Neural cell (in vitro differentiated cells): Measurements from ENCODE around the gene NCLN. TPM values are rescaled to one million over a fixed set of nuclear protein-coding genes. Genes with fewer than 3 reads are reported as not detected.

ENCODE experiments used
- H2AFZ ChIP-seq: fragments of 200-600, 300-800 bp; sonication (generic), shearing (Covaris generic); 2 replicates; pipeline ENCODE4 v1.6.0; 2014; ENCODE audit warnings: low read depth, mild to moderate bottlenecking, antibody characterized with exemption, low read length, moderate library complexity
- H3F3A ChIP-seq: fragments of 200-600 bp; shearing (Covaris generic); 2 replicates; pipeline ENCODE4 v1.6.1; 2016; ENCODE audit warnings: mild to moderate bottlenecking, moderate library complexity, mixed read lengths, antibody characterized with exemption, low read length; ENCODE audit not compliant: insufficient read depth, poor library complexity, severe bottlenecking
- H3K27ac ChIP-seq: fragments of 200-600, 300-800 bp; sonication (generic), shearing (Covaris generic); 2 replicates; pipeline ENCODE4 v1.5.1; 2014; ENCODE audit warnings: mild to moderate bottlenecking, low read length, moderate library complexity
- H3K27me3 ChIP-seq: fragments of 300-800, 200-600 bp; sonication (generic), shearing (Covaris generic); 2 replicates; pipeline ENCODE4 v1.6.0; 2014; ENCODE audit warnings: mild to moderate bottlenecking, low read depth, low read length, moderate library complexity; ENCODE audit not compliant: insufficient read depth
- H3K36me3 ChIP-seq: fragments of 300-800, 200-600 bp; sonication (generic), shearing (Covaris generic); 2 replicates; pipeline ENCODE4 v1.5.1; 2014; ENCODE audit warnings: mild to moderate bottlenecking, antibody characterized with exemption, low read length, moderate library complexity; ENCODE audit not compliant: insufficient read depth
- H3K4me2 ChIP-seq: fragments of 300-800, 200-600 bp; sonication (generic), shearing (Covaris generic); 2 replicates; pipeline ENCODE4 v1.6.0; 2014; ENCODE audit warnings: mild to moderate bottlenecking, low read length
- H3K4me3 ChIP-seq: fragments of 300-800, 200-600 bp; sonication (generic), shearing (Covaris generic); 2 replicates; pipeline ENCODE4 v1.5.1; 2014; ENCODE audit warnings: mild to moderate bottlenecking, low read length, moderate library complexity
- H3K79me2 ChIP-seq: fragments of 200-600 bp; shearing (Covaris generic); replicated peaks from 2 replicates; pipeline ENCODE4 v1.6.0; 2014; ENCODE audit warnings: mild to moderate bottlenecking, low read length, moderate library complexity; ENCODE audit not compliant: insufficient read depth
- H3K9ac ChIP-seq: fragments of 300-800, 200-600 bp; sonication (generic), shearing (Covaris generic); 2 replicates; pipeline ENCODE4 v1.6.1; 2016; ENCODE audit warnings: mild to moderate bottlenecking, low read length, mixed read lengths
- H3K9me2 ChIP-seq: fragments of 200-600 bp; shearing (Covaris generic); 2 replicates; pipeline ENCODE4 v1.6.1; 2016; ENCODE audit warnings: mild to moderate bottlenecking, low read length, mixed read lengths; ENCODE audit not compliant: insufficient read depth
- H3K9me3 ChIP-seq: fragments of 200-600, 300-800 bp; sonication (generic), shearing (Covaris generic); 2 replicates; pipeline ENCODE4 v1.6.1; 2016; ENCODE audit warnings: mild to moderate bottlenecking, mixed run types, low read length, moderate library complexity, mixed read lengths
- H4K20me1 ChIP-seq: fragments of 200-600 bp; shearing (Covaris generic); 2 replicates; pipeline ENCODE4 v1.6.1; 2016; ENCODE audit warnings: mild to moderate bottlenecking, mixed run types; ENCODE audit not compliant: insufficient read depth
- CTCF ChIP-seq: fragments of 450-650 bp; IDR thresholded peaks from 2 replicates; pipeline ENCODE4 v1.5.1; 2014; ENCODE audit warnings: antibody characterized with exemption, mild to moderate bottlenecking, moderate library complexity; ENCODE audit not compliant: poor library complexity, severe bottlenecking
- EP300 ChIP-seq: fragments of 450-650 bp; conservative IDR thresholded peaks from 2 replicates; pipeline ENCODE4 v1.6.1; 2014; ENCODE audit warnings: antibody characterized with exemption, mild to moderate bottlenecking, moderate library complexity; ENCODE audit not compliant: poor library complexity, severe bottlenecking
- EZH2 ChIP-seq: fragments of 200-600, 300-800 bp; shearing (Covaris generic), sonication (generic); IDR thresholded peaks from 2 replicates; pipeline ENCODE4 v1.6.1; 2014; ENCODE audit warnings: antibody characterized with exemption, low read length, borderline replicate concordance, mild to moderate bottlenecking; ENCODE audit not compliant: insufficient read depth, poor library complexity, severe bottlenecking
- MXI1 ChIP-seq: fragments of 450-650 bp; conservative IDR thresholded peaks from 2 replicates; pipeline ENCODE4 v1.6.1; 2014; ENCODE audit warnings: antibody characterized with exemption, mild to moderate bottlenecking; ENCODE audit not compliant: poor library complexity, severe bottlenecking
- POLR2AphosphoS5 ChIP-seq: IDR thresholded peaks from 2 replicates; pipeline ENCODE4 v1.6.1; 2012
- RAD21 ChIP-seq: fragments of 450-650 bp; conservative IDR thresholded peaks from 2 replicates; pipeline ENCODE4 v1.6.1; 2014; ENCODE audit warnings: antibody characterized with exemption, mild to moderate bottlenecking, moderate library complexity
- REST ChIP-seq: IDR thresholded peaks from 2 replicates; pipeline ENCODE4 v1.6.1; 2012; ENCODE audit warnings: borderline replicate concordance
- SMC3 ChIP-seq: fragments of 450-650 bp; conservative IDR thresholded peaks from 2 replicates; pipeline ENCODE4 v1.6.1; 2014; ENCODE audit warnings: antibody characterized with exemption, mild to moderate bottlenecking, moderate library complexity; ENCODE audit not compliant: poor library complexity
- TAF1 ChIP-seq: IDR thresholded peaks from 2 replicates; pipeline ENCODE4 v1.6.1; 2012; ENCODE audit warnings: low read depth
- polyA plus RNA-seq: library from polyadenylated mRNA; depleted of rRNA; stranded (reverse); fragments of >200 nt; gene quantifications from 2 replicates; pipeline ENCODE4 v1.2.3, GENCODE V29; 2014

The NCLN gene
- polyA plus RNA-seq, 1 donor from 2014 or later, result 23.5 TPM

- H3K36me3 ChIP-seq, result no peaks in the 10 kb centered on the region
- H2AFZ ChIP-seq, result no peak overlapping the region
- no peak overlapping the region for H3K4me2 ChIP-seq
- TF ChIP-seq EZH2 (no peak), REST (no peak), SMC3 (no peak), EP300 (no peak), TAF1 (no peak), CTCF (no peak), RAD21 (no peak), POLR2AphosphoS5 (no peak)
- no peaks in the 10 kb centered on the region for H4K20me1 ChIP-seq
- H3K27ac ChIP-seq, result no peak overlapping the region
- H3K27me3 ChIP-seq, result no peaks in the 10 kb centered on the region
- no peak overlapping the region for H3K4me3 ChIP-seq
- no peaks in the 10 kb centered on the region for H3K79me2 ChIP-seq
- no peaks in the 10 kb centered on the region for H3F3A ChIP-seq
- H3K9me2 ChIP-seq, result no peaks in the 10 kb centered on the region
- no peak overlapping the region for H3K9ac ChIP-seq
- H3K9me3 ChIP-seq, result no peaks in the 10 kb centered on the region
Measured at GRCh38 chr19:3140667-3141038, 45.1 kb upstream of the NCLN start.

- no peaks in the 10 kb centered on the region for H3K9me2 ChIP-seq
- H3K4me3 ChIP-seq, result no peak overlapping the region
- no peaks in the 10 kb centered on the region for H3K27me3 ChIP-seq
- no peaks in the 10 kb centered on the region for H3F3A ChIP-seq
- TF ChIP-seq EP300 (no peak), POLR2AphosphoS5 (no peak), RAD21 (no peak), TAF1 (no peak), EZH2 (no peak), REST (no peak), SMC3 (no peak), CTCF (no peak), MXI1 (no peak)
- H3K36me3 ChIP-seq, result no peaks in the 10 kb centered on the region
- H3K27ac ChIP-seq, result no peak overlapping the region
- no peaks in the 10 kb centered on the region for H4K20me1 ChIP-seq
- no peaks in the 10 kb centered on the region for H3K9me3 ChIP-seq
- no peaks in the 10 kb centered on the region for H3K79me2 ChIP-seq
- no peak overlapping the region for H2AFZ ChIP-seq
- H3K9ac ChIP-seq, result no peak overlapping the region
- no peak overlapping the region for H3K4me2 ChIP-seq
Measured at GRCh38 chr19:3142292-3142670, 43.4 kb upstream of the NCLN start.
